DMS53 treated with DMSO at 0.1 percent for 48 hours (cell line): ENCODE data around the gene COL13A1.

Source experiments
- DNase-seq: peaks from one replicate; lab custom pipeline; 2025; ENCODE audit not compliant: unreplicated experiment; lab: John Stamatoyannopoulos, UW

COL13A1 gene

GRCh38 chr10:69961881-69962745, 160.4 kb downstream of the COL13A1 start:
- DNase-seq: no peak

GRCh38 chr10:69962746-69963135, 161.0 kb downstream of the COL13A1 start:
- no peak for DNase-seq

GRCh38 chr10:69963178-69963834, 161.6 kb downstream of the COL13A1 start:
- DNase-seq: no peak

- no peak for DNase-seq
Measured at GRCh38 chr10:69963835-69964710, 162.4 kb downstream of the COL13A1 start.

GRCh38 chr10:69965086-69965485, 163.4 kb downstream of the COL13A1 start:
- DNase-seq: peak; percentile 3

- no peak for DNase-seq
Measured at GRCh38 chr10:69965919-69966662, 164.4 kb downstream of the COL13A1 start.

GRCh38 chr10:69968830-69969229, 167.1 kb downstream of the COL13A1 start:
- peak; percentile 15 for DNase-seq

- DNase-seq: no peak
Measured at GRCh38 chr10:69969977-69970376, 168.3 kb downstream of the COL13A1 start.

- DNase-seq: no peak
Measured at GRCh38 chr10:69972981-69973397, 171.3 kb downstream of the COL13A1 start.

GRCh38 chr10:69973678-69974077, 172.0 kb downstream of the COL13A1 start:
- peak; percentile 16 for DNase-seq

- DNase-seq: no peak
Measured at GRCh38 chr10:69974551-69975155, 172.9 kb downstream of the COL13A1 start.

- DNase-seq: no peak
Measured at GRCh38 chr10:69976795-69977546, 175.3 kb downstream of the COL13A1 start.

GRCh38 chr10:69979174-69979573, 177.5 kb downstream of the COL13A1 start:
- no peak for DNase-seq

- no peak for DNase-seq
Measured at GRCh38 chr10:69980672-69981071, 179.0 kb downstream of the COL13A1 start.

GRCh38 chr10:69988094-69988493, 186.4 kb downstream of the COL13A1 start:
- DNase-seq: no peak

GRCh38 chr10:69991151-69991550, 189.4 kb downstream of the COL13A1 start:
- DNase-seq: no peak

GRCh38 chr10:69994262-69994661, 192.6 kb downstream of the COL13A1 start:
- peak; percentile 35 for DNase-seq

- DNase-seq: no peak
Measured at GRCh38 chr10:69996611-69997010, 194.9 kb downstream of the COL13A1 start.

GRCh38 chr10:70000262-70000661, 198.6 kb downstream of the COL13A1 start:
- DNase-seq: no peak
